IPS-NIHi11 (cell line): ENCODE data around the gene ART5.
"Not testable (repeated sequence)": the region's sequence is repeated elsewhere in the genome, so short reads cannot be mapped to it uniquely, and the experiment has no call there.

Experiments used
- DNase-seq: peaks from one replicate; pipeline ENCODE4 v3.0.0; 2012; ENCODE audit warnings: mixed read lengths, low spot score

The ART5 gene

GRCh38 chr11:3622521-3622920 is 19.3 kb downstream of the ART5 start:
- DNase-seq, result no peak

GRCh38 chr11:3617990-3618389 is 23.8 kb downstream of the ART5 start:
- DNase-seq, result no peak

GRCh38 chr11:3616721-3617460 is 24.9 kb downstream of the ART5 start:
- no peak for DNase-seq

GRCh38 chr11:3615998-3616397 is 25.8 kb downstream of the ART5 start:
- no peak for DNase-seq

GRCh38 chr11:3614742-3615171 is 27.0 kb downstream of the ART5 start:
- DNase-seq, result no peak

GRCh38 chr11:3613998-3614741 is 27.6 kb downstream of the ART5 start:
- no peak for DNase-seq

- DNase-seq, result no peak
Observed at GRCh38 chr11:3611976-3612678, 29.7 kb downstream of the ART5 start.

- no peak for DNase-seq
Observed at GRCh38 chr11:3610846-3611245, 30.9 kb downstream of the ART5 start.

GRCh38 chr11:3609416-3610265 is 32.2 kb downstream of the ART5 start:
- peak; percentile 77 for DNase-seq

- no peak for DNase-seq
Observed at GRCh38 chr11:3605771-3606203, 36.0 kb downstream of the ART5 start.

- DNase-seq, result no peak
Observed at GRCh38 chr11:3605283-3605662, 36.5 kb downstream of the ART5 start.

- no peak for DNase-seq
Observed at GRCh38 chr11:3604167-3604566, 37.6 kb downstream of the ART5 start.

- DNase-seq, result not testable (repeated sequence)
Observed at GRCh38 chr11:3600201-3600600, 41.6 kb downstream of the ART5 start.

GRCh38 chr11:3597743-3598142 is 44.0 kb downstream of the ART5 start:
- not testable (repeated sequence) for DNase-seq

GRCh38 chr11:3591326-3591725 is 50.5 kb downstream of the ART5 start:
- DNase-seq, result not testable (repeated sequence)

- DNase-seq, result not testable (repeated sequence)
Observed at GRCh38 chr11:3590193-3590592, 51.6 kb downstream of the ART5 start.

- not testable (repeated sequence) for DNase-seq
Observed at GRCh38 chr11:3588776-3589175, 53.0 kb downstream of the ART5 start.
